Ramos (cell line): ENCODE measurements around the gene RBCK1.

Experiments
- in situ Hi-C: fragments of 300-500 bp; cut with MboI; formaldehyde crosslinking; loops from one replicate; pipeline ENCODE4 v1.14.3; 2022; ENCODE audit warnings: low sequenced_read_pairs; ENCODE audit not compliant: unreplicated experiment

The RBCK1 gene

DNA sequence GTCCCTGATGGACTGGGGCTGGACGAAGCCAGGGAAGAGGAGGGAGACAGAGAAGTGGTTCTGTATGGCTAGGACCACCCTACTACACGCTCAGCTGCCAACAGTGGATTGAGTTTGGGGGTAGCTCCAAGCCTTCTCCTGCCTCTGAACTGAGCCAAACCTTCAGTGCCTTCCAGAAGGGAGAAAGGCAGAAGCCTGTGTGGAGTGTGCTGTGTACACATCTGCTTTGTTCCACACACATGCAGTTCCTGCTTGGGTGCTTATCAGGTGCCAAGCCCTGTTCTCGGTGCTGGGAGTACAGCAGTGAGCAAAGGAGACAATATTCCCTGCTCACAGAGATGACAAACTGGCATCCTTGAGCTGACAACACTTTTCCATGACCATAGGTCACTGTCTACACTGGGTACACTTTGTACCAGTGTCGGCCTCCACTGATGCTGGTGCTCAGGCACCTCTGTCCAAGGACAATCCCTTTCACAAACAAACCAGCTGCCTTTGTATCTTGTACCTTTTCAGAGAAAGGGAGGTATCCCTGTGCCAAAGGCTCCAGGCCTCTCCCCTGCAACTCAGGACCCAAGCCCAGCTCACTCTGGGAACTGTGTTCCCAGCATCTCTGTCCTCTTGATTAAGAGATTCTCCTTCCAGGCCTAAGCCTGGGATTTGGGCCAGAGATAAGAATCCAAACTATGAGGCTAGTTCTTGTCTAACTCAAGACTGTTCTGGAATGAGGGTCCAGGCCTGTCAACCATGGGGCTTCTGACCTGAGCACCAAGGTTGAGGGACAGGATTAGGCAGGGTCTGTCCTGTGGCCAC is 11.3 kb upstream of the RBCK1 start:
- in situ Hi-C loops, result no loop called here

DNA sequence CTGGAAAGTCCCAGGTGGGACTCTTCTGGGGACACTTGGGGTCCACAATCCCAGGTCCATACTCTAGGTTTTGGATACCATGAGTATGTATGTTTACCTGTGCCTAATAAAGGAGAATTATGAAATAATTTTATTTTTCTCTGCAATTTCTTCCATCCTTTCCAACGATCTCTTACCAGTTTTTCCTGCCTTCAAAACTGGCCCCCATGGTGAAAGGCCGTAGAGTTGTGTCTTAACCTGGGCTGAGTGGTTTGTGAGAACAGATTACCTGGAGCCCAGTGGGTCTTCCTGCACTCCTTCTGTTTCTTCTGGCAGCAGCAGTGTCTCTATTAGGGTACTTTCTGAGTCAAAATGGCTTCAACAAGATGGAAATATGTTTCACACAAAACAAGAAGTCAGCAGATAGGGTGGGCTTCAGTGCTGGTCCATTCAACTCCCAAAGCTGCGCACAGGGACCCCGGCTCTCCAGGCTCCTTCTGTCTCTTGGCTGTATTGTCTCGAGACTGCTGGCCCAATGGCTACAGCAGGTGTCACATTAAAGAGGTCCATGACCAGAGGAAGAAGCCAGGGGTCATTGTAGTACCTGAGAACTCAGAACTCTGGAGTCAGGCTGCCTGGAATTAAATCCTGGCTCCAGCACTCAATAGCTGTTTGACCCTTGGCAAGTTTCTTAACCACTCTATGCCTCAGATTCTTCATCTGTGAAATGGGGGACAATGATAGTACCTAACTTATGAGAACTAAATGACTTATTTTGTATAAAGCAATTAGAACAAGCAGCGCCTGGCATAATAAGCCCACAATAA is 10.5 kb upstream of the RBCK1 start:
- in situ Hi-C loops, result no loop called here

DNA sequence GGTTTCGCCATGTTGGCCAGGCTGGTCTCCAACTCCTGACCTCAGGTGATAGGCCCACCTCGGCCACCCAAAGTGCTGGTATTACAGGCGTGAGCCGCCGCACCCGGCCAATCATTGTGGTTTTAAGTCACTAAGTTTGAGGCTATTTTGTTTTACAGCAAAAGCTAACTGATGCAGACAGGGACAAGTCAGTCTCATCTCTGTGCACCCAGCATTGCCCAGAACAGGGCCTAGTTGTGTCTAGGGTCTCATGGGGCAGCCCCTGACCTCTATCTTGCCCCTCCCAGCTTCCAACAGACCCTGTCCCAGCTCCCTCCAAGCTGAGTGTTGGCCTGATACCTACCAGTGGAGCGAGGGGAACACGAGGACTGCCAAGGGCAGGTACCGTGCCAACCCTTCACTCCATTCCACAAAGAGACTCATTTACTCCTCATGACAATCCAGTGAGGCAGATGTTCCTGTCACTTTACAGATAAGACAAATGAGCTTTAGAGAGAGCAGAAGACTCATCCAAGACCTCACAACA is 8.9 kb upstream of the RBCK1 start:
- in situ Hi-C loops, result no loop called here

DNA sequence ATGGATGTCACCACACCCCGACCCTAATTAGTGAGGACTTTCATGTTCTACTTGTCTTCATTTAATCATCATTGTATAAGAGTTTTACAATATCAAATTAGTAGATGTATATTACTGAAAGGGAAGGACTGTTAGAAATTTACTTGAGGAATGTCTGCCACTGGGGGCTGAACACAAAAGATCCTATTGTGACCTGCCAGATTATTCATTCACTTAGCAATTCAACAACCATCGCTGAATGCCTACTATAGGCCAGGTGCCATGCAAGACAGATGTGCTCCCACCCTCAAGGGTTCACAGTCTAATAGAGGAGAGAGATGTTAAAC is 8.0 kb upstream of the RBCK1 start:
- in situ Hi-C loops, result no loop called here

DNA sequence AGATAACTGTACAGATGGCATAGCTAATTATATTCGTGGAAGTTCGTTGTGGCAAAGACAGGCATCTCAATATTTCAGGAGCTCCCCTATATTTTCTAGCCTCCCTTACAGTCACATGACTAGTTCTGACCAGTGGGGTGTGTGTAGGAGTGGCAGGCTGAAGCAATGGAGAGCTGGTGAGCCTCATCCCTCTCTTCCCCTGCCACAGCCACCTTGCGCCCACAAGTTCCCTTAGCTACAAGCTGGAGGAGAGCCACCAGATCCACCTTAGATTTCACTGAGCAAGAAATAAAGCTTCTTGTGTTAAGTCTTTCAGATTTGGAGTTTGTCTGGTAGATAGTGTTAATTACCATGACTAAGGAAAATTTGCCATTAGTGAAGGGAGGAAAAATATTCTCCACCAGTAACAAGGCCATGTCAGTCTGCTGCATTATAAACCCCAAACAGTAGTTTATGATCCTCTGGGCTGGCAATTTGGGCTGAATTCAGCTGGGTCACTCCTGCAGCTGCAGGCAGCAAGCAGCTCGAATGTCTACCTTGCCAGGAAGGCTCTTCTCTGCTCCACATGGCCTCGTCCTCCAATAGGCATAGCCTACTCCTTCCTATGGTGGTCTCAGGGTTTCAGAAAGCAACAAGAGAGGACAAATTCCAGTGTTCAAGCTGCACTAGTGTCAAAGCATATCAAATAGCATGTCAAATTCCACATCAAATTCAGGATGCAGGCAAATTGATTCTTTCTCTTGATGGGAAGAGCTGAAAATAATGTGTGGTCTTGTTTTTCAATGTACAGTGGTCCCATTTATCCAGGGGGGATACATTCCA is 7.4 kb upstream of the RBCK1 start:
- in situ Hi-C loops, result no loop called here

DNA sequence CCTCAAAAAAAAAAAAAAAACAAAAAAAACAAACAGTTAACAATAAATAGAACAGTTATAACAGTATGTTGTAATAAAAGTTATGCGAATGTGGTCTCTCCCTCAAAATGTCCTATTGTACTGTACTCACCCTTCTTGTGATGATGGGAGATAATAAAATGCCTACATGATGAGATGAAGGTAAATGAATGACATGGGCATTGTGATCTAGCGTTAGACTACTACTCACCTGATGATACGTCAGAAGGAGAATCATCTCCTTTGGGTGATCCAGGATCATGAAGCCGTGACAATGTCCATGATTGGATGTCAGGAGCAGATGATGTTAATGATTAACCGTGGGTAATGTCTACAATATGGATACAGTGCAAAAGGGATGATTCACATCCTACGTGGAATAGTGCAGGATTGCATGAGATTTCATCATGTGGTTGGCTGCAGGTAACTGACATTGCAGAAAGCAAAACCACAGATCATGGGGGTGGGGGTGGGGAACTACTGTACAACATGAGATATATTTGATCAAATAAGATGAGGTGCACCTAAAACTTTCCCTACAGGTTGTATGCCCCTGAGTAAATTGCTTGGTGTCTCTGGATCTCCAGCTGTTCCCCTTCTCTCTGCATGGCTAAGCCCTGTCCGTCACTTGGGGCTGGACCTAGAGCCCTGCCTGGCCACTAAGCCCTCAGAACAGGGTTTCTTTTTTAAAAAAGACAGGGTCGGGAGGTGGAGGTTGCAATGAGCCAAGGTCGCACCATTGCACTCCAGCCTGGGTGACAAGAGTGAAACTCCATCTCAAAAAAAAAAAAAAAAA is 6.2 kb upstream of the RBCK1 start:
- in situ Hi-C loops, result no loop called here

DNA sequence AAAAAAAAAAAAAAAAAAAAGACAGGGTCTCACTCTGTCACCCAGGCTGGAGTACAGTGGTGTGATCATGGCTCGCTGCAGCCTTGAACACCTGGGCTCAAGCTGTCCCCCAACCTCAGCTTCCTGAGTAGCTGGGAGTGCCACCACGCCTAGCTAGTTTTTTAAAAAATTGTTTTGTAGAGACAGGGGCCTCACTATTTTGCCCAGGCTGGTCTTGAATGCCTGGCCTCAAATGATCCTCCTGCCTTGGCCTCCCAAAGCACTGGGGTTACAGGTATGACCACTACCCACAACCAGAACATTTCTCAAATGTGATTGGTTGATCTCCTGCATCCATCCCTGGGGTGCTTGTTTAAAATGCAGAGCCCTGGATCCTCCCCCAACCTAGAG is 5.6 kb upstream of the RBCK1 start:
- in situ Hi-C loops, result no loop called here

DNA sequence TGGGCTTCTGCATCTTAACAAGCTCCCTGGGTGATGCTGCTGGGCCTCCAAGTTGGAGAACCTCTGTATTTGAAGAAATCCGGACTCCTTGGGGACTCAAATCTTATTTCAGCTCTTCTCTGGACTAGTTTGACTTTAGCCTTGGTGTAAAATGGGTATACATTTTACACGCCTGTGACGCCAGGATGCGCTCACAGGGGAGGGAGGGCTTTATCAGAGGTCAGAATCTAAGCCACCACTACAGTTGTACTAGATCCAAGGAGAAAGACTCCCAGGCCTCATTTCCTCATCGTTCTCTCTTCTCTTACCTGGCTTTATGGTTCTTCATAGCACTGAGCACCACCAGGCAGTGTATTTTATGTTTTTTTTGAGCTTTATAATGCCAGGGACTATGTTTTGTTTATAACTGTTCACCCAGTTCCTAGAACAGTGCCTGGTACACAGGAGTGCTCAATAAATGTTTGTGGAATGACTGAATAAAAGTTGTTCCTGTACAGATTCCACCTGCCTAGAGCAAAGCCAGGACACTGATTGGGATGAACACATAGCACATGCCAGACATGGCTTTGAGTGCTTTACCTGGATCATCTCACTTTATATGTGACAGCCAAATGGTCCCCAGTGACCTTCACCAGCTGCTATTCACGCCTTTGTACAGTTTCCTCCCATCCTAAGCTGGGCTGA is 5.1 kb upstream of the RBCK1 start:
- in situ Hi-C loops, result no loop called here

DNA sequence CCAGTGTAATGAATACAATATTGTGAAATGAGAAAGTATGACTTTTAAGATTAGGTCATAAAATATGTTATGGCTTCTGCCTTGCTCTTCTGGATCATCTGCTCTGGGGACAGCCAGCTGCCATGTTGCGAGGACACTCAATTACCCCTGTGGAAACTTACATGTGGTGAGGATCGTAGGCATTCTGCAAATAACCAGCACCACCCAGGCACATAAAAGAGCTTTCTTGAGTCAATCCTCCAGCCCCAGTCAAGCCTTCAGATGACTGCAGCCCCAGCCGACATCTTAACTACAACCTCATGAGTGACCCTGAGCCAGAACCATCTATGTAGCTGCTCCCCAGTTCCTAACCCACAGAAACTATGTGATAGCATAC is 4.5 kb upstream of the RBCK1 start:
- in situ Hi-C loops, result no loop called here

DNA sequence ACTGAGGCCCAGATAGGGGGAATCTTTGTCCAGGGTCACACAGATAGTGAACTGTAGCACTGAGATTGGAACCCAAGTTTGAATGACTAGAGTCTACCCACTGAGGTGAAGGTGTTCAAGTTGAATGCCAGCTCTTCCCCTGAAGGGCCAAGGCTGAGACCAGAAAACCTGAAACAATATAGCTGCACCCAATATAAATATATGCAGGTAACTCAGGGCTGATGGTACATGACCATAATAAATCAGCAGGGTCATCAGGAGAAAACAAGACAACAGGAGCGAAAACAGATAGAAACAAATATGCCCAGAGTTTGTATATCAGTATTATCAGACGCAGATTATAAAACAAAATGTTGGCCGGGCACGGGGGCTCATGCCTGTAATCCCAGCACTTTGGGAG is 4.0 kb upstream of the RBCK1 start:
- in situ Hi-C loops, result no loop called here

DNA sequence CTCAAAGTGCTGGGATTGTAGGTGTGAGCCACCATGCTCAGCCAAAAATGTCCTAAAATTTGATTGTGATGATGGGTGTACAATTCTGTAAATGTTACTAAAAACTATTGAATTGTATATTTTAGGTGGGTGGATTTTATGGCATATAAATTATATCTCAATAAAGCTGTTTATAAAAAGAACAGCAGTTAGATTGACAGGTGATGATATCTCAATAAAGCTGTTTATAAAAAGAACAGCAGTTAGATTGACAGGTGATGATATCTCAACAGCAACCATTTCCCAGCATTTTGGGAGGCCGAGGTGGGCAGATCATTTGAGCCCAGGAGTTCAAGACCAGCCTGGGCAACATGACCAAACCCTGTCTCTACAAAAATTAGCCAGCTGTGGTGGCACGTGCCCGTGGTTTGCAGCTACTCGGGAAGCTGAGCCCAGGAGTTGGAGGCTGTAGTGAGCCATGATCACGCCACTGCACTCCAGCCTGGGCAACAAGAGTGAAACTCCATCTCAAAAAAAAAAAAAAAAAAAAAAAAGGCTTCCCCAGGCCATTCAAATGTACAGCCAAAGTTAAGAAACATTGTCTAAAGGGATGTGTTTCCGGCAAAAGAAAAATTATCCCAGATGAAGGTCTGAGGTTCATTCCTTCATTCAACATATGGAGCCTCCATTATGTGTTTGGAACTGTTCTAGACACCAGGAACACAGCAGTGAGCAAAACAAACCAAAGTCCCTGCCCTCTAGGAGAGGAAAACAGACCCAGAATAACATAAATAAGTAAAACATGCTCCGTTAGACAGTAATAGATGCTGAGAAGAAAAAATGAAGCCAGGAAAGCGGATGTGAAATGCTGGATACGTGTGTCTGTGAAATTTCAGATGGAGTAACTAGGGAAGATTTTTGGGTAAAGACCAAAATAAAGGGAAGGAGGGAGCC is 1.6 kb upstream of the RBCK1 start:
- in situ Hi-C loops, result no loop called here

DNA sequence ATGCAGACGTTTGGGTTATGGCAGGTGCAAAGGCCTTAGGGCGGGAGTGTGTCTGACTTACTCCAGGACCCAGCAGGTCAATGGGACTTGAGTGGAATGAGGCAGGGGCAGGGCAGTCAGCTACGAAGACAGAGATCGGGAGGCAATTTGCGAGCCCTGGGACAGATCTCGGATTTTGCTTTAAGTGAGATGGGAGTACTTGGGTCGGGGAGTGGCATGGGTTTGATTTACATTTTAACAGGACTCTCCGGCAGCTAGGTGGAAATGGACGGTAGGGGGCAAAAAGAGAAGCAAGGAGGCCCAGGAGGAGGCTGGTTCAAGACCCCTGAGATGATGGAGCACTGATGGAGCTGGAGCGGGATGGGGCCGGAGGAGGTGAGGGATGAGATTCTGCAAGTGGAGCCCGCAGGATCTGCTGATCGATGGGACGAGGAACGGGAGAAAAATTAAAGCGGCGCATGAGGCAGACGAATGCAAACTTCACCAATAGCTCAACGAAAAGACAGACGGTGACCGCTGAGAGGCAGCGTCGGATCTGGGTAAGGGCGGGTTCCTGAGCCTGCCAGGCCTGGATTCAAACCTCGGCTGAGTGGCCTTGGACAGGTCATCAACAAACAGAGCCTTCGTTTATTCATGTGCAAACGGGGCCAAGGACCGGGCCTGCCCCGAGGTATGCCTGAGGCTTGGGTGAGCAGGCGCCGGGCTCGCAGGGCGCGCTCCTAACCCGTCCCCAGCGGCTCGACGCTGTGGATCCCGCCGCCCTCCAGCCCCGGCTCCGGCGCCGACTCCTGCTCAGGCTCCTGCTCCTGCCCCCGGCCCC is 756 bp upstream of the RBCK1 start:
- in situ Hi-C loops, result no loop called here

DNA sequence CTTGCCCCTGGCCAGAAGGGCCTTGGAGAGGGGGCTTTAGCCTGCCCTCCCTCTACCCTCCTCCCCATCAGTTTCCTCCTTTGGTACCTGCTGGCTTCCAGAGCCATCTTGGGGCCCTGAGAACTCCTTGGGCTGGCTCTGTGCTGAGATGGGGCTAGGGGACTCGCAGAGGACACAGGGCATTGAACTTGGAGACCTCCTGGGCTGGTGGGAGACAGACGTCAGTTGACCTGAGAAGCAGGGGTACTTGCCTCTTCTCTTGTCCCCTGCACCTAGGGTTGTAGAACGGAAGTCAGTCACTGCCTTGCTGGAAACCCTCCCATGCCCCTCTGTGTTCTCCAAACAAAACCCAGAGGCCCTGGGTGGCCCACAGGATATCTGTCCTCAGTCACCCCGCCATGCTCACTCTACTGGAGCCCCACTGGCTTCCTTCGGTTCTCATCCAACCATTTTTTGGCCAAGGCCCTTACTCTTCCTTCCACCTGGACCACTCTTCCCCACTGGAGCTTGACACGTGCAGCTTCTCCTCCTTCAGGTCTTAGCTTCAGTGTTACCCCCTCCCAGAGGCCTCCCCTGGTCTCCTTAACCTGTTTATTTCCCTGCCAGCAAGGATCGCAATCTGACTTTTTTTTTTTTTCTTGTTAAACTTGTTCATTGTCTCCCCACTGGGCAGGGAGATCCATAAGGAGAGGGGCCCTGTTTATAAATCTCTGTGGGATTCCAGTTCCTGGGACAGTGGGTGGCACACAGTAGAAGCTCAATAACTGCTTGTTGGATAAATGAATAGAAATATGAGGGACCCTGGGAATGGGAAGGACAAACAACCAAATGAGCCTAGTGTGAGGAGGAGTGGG is 971 bp downstream of the RBCK1 start:
- in situ Hi-C loops, result no loop called here

DNA sequence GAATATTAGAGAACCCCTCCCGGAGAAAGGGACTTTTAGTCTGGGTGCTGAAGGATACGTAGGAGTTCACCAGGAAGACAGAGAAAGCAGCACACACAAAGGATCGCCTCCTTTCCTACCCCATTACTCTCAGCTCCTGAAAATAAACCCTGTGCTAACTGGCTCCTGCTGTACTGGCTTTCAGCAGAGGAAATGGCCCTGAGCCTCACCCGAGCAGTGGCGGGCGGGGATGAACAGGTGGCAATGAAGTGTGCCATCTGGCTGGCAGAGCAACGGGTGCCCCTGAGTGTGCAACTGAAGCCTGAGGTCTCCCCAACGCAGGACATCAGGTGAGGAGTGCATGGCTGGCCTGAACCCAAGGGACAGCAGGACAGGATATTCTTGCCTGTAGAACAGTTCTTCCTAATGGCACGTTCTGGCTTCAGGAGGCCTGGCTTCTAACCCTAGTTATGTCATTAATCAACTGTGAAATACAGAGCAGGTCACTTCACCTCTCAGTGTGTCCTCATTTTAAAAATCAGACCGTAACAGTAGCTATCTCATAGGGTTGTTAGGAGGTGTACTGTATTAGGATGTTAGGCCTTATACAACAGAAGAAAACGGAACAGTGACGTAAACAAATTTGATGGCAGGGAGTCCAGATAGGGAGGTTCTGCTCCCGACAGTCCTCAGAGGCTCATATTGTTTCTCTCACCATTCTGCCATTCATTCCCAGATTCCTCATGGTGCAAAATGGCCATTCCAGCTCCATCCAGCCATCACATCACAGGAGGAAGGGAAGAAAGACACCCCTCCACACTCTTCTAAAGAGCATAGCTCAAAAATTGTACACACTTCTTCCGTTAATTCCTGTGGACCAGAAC is 1.8 kb downstream of the RBCK1 start:
- in situ Hi-C loops, result no loop called here

DNA sequence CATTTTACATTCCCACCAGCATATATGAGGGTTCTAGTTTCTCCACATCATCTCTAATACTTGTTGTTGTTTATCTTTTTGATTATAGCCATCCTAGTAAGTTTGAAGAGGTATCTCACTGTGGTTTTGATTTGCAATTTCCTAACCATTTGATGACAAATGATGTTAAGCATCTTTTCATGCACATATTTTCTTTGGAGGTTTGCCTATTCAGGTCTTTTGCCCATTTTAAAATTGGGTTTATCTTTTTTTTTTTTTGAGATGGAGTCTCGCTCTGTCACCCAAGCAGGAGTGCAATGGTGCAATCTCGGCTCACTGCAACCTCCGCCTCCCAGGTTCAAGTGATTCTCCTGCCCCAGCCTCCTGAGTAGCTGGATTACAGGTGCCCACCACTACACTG is 4.0 kb downstream of the RBCK1 start:
- in situ Hi-C loops, result no loop called here

DNA sequence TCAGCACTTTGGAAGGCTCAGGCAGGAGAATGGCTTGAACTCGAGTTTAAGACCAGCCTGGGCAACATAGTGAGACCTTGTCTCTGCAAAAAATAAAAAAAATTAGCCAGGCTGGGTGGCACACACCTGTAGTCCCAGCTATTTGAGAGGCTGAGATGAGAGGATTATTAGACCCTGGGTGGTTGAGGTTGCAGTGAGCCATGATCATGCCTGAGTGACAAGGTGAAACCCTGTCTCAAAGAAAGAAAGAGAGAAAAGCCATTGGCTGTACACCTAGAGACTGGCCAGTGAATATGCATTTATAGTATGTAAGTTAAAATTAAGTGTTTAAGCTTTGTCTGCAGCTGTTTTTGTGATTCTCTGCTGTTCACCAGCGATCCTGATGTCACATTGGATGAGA is 6.1 kb downstream of the RBCK1 start:
- in situ Hi-C loops, result no loop called here
